GM19467 (cell line): ENCODE measurements around the gene APOA1.

ENCODE experiments used
- ATAC-seq: cut with Tn5 transposase; IDR thresholded peaks from one replicate; pipeline ENCODE4 v1.9.1; 2021; ENCODE audit warnings: mild to moderate bottlenecking, moderate library complexity; ENCODE audit not compliant: unreplicated experiment

The APOA1 gene

DNA sequence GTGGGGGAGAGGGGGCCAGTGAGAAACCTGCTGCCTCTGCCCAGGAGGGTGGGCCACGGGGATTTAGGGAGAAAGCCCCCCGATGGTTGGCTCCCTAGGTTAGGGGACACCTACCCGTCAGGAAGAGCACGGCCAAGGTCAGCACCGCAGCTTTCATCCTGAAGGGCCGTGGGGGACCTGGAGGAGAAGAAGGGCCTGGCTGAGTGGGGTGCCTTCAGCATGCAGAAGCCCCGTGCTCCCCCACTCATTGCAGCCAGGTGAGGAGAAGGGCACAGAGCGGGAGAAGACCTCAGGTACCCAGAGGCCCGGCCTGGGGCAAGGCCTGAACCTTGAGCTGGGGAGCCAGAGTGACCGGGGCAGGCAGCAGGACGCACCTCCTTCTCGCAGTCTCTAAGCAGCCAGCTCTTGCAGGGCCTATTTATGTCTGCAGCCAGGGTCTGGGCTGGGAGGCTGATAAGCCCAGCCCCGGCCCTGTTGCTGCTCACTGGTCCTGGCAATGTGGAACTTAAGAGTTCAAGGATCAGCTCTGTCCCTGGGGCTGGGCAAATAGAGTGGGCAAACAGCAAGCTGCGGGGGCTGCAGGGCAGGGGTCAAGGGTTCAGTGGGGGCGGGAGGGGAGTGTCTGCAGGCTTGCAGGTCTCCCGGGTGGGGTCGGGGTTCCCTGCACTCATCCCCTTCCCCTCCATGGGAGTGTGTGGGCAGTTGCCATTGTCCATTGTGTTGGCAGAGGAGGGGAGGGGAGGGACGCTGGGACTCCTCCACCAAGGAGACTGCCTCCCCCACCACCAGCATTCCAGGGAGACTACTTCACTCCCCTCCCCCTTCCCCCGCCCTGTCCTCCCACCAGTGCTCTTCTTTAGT is at the start of gene APOA1:
APOA1 (minus strand) TSS at position 392 of the 861 bp plus-strand sequence; CDS start at position 157, 235 bp downstream.
- ATAC-seq, result no peak

DNA sequence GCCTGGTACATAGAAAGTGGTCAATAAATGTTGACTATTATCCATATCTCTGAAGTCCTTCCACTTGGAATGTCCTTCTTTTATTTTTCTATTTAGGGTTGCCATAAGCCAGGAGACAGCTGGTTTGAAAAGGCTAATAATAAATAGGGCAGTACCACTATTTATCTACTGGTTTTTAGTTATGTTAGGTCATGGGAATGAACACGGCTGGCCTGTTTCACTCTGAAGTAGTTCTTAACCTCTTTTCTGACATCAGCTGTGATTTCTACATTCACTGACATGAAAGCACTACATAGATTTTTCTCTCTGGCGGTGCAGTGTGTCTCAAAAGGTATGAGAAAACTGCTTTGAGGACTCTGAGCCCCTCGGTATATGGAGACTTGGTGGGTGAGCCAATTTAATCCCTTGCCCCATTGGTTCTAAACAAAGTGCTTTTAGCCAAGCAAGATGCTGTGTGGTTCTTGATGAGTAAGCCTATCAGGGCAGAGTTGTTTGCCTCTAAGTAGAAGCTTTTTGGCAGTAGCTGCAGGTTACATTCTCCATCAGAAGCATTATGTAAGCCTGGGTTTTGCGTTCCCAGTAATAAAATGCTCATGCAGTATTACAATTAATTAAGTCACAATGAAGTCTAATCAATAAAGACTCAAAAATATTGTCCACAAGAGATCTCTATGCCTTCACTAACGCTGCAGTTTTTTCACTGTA is 48.7 kb upstream of the APOA1 start:
- ATAC-seq, result no peak

DNA sequence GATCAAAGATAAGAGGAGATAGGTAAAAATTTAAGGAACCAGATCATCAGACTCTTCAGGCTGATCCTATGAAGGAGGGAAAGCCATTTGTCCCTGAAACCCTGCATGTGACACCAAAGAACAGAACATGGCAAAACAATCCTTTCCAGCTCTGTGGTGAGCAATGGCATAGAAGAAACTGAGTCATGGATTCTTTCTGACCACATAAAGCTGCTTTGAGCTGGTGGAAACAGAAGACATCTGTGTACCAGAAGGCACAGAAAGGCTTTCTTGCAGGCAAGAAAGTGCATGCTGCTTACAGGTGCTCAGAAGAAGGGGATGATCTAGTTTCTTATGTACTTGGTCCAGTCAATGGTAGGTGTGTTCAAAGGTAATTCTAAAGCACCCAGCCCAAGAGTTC is 45.0 kb upstream of the APOA1 start:
- no peak for ATAC-seq

DNA sequence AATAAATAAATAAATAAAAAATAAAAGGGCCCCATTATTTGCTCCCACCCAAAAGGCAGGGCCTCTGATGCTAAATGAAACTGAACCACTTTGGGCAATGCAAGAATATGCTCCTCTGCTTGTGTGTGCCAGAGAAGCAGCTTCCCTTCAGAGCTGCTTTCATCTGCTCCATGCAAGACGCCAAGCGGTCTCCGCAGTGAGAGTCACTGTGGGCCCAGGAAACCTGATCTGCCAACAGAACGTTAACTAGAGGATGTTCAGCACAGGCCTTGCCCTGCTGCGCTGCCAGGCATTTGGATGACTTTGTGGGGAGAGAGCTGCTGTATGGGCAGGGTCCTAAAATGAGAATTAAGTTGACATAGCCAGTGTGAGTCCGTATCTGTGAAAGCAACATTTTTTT is 43.7 kb upstream of the APOA1 start:
- no peak for ATAC-seq

DNA sequence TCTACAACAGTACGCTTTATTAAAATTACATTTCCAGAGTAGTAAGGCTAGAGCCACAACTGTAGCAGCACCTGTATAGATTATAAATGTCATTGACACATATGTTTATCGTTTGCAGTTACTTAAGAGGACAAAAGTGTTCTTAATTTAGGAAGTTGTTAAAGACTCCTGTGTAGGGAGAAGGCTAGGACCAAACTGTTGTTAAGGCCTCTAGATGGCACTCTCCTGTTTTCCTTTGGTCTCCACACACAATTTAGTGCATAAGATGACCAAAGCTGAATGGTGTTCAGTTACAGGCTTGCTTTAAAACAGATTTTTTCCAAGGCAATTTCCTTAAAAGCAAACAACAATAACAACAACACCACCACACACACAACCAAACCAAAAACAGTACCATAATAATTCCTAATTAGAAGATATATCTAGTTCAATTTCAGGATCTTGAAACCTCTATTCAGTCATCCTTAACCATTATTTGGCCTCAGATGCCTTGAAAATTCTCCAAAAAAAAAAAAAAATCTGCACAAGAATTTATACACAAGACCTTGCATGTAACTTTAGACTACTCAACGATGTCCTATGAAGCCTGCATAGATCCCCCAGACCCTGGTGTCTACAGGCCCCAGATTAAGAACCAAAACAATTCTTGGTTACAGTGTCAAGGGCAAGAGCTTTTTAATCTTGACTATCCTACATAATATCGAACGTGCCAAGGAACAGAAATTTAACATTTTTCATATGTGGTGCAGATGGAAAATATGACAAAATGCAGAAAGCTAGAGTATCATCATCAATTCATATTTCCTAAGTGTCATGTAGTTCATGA is 42.6 kb upstream of the APOA1 start:
- ATAC-seq, result no peak

DNA sequence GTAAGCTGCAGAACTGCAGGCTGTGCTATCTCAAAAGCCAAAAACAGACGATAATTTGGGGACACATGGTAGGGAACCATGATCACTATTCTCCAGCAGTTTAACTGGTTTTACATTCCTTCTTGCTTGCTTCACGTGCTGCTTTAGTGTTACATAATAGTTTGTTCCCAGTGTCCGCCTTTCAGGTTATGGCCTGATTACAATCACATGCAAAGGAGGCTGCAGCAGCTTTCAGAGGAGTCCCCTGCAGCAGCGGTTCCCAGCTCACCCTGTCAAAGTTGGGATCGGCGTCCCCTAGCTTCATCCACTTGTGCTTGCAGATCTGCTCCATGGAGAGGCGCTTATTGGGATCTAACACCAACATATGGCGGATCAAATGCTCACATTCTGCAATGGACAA is 39.2 kb upstream of the APOA1 start:
- no peak for ATAC-seq

DNA sequence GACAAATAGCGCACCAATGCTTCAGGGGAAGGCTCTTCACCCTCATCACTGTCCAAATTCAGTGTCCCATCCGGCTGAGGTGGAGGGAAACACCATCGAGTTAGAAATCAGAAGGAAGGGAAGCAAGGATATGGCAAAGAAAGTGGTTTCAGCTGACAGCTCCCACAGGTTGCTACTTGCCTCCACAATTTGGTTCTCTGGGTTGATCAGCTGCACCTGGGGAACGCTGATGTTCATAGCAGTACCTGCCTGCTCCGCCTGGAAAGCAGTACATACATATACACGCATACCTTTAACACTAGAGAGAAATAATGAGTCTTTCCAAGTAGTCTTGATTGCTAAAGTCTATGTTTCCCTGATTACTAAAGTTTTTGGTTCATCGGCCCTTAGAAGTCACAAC is 37.8 kb upstream of the APOA1 start:
- no peak for ATAC-seq

DNA sequence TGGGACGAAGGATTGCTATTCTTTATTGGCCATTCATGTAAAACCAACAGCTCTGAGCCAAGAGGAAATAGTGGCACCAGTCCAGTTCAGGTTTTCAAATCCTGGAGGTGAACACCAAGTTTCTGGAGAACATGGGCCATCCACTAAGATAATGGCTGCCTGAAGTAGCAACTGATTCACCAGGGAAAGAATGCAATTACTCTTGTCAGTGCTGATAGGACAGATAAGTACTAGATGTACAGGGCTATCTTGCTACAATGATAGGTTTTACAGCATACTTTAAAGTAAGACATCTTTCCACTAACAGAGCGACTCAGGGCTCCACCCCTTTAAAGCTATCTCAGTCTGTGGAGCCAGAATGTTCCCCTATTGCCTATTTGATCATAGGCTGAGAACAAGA is 36.8 kb upstream of the APOA1 start:
- ATAC-seq, result no peak

DNA sequence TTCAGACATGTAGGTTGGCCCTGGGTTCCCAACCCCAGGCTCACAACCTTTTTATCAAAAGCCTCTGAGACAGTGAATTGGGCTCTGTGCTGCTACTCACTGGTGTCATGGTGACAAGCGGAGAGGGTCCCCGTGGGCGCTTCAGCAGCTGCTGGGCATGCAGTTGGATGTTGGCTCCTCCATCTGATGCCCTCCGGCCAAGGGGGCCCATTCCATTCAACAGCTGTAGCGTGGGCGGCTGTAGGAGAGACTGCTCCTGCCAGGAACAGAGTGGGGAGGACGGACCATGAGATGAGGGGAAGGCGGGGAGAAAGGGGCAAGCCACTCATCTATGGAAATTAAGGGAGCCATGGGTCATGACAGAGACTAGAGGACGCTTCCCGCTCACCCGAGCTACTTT is 36.0 kb upstream of the APOA1 start:
- ATAC-seq, result no peak

DNA sequence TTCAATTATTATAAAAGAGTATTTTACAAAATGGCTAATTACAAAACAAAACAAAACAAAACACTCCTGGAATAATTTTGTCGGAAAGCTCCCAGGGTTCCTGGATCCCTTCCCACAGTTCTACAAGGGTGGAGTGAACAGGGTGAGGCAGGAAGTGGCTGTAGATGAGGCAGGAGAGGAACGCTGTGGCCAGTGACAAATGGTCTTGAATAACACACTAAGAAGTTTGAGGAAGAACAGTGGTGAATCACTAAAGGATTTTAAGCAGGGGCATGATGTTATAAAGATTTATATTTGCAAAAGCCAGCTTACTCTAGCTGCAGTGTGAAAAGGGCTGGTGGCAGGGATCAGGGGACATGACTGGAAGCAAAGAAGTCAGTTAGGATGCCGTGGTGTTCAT is 33.8 kb upstream of the APOA1 start:
- no peak for ATAC-seq

DNA sequence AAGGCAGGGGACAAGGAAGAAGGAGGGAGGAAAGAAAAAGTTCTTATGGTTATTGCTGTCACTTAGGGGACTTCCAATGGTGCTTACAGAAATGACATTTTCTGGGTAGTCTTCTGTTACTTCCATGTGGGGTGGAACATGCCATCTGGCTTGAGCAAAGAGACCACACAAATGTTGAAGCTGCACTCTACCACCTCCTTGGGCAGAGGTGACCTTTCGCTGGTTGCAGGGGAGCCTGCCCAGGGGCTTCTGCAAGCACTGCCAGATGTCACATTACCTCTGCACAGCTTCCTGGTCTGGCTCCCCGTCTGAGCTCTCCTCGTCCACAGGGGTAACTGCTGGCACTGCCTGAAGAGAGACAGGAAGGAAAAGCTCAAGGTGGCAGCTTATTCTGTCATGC is 32.6 kb upstream of the APOA1 start:
- no peak for ATAC-seq

DNA sequence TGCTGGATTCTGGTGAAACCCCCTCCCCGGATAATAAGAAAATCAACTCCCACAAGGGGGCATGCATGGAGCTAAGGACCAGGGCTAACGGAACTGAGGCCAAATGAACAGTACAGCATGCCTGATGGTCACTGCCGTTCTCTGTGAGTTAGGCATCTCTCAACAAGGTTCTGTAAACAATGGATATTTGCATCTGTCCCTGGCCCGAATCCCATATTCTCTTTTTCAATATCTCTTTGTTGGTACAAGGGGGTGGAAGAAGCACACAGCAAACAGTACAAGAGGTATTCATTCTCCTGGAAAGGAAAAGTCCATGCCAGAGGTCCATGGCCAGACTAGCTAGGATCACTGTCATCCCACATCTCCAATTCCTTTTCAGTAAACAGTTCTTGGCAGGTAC is 32.2 kb upstream of the APOA1 start:
- no peak for ATAC-seq

DNA sequence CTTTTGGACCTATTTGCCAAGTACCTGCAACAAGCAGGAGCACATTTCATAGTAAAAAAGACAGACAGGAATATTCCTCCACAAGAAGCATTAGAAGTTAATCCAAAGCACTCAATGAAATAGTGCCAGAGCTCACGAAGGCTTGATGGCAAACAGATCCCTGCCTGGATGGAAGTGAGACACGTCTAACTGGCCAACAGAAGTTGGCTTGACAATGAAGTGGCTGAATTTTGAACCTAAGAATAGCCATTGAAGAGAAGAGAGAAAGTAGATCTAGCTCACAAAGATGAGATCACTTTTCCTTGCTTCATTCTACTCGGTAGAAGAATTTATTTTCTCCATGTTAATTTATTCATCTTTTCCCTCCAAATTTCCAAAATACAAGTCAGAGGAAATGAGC is 30.6 kb upstream of the APOA1 start:
- no peak for ATAC-seq

DNA sequence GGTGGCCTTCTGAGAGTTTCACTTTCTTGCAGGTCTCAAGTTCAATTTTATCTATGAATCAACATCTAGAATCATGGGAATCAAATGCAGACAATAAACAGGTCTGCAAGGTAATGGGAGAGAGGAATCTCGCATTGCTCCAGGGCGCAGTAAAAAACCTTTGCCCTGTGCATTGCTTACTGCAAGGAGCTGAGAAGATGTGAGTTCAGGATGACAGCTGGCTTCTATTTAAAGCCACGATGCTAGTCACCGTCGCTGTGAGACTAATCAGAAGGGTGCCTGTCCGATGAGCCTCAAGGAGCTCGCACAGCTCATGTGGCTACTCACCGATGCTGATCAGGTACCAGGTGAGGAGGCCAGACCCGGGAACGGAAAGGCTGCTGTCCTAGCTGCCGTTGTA is 30.2 kb upstream of the APOA1 start:
- no peak for ATAC-seq

DNA sequence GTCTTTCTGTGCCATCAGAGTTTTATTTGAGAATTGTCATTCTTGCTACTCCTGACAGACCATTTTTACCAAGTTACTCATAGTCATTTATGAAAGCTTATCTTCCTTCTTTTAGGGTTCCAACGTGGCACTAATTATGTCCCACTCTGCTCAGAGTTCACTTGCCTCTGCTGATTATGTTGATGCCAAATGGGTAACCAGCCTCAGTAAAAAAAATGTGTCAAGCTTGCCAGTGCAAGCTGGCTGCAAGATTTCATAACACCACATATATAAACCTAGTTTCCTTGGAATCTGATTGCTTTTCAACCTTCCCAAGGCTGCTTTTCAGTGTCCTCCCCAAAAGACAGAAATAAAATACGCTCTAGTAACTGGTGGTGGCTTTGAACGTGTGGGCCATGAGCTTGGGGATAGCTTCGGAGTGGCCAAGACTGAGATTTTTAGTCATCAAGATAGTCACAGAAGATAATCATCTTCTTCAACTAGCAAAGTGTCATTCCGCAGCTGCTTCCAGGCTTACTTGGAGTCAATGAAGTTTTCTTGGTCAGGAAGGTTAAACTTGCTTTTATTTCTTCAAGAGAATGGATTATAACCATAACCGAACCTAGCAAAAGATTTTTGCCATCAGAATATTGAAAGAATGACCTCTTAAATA is 29.5 kb upstream of the APOA1 start:
- ATAC-seq, result no peak

DNA sequence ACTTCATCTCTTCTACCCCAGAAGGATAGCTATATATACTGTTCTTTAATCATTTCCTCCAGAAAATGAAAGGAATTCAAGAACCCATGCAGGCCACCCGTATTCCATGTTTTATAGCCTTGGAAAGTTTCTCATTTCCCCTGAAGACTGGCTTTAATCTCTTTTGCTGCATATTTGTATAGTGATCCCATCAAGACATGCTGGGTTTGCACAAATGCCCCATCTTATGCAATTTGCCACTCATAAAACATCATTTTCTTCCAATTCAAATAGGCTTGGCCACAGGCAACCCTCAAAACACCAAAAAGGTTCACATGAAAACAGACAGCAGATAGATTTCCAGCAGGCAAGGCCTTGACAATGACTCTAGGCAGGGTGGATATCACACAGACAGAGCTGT is 28.3 kb upstream of the APOA1 start:
- ATAC-seq, result no peak

DNA sequence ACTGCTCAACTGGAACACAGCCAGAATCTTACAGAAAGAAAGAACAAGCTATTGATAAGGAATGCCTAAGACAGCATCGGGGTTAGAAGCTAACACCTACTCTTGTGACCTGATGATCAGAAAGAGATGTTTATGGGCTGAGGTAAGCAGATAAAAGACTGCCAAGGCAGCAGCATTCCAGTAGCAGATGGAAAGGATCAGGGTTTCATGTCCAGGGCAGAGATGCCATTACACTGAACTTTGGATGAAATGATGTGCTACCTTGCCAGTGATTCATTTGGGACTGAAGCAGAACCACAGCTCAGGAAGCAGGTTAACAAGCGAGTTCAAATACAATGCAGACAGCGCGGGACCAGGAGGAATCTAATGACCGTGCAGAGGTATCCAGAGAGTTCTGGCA is 27.1 kb upstream of the APOA1 start:
- no peak for ATAC-seq

DNA sequence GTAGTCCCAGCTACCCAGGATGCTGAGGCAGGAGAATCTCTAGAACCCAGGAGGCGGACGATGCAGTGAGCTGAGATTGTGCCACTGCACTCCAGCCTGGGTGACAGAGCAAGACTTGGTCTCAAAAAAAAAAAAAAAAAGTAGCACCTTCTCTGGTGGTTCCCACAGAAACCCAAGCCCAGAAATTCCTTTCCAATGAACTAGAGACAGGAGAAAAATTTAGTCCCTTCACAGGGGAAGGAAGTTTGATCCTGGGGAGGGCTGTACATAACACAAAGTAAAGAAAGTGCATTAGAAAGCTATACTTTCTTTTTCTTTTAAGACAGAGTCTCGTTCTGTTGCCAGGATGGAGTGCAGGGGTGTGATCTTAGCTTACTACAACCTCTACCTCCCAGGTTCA is 25.5 kb upstream of the APOA1 start:
- ATAC-seq, result no peak

DNA sequence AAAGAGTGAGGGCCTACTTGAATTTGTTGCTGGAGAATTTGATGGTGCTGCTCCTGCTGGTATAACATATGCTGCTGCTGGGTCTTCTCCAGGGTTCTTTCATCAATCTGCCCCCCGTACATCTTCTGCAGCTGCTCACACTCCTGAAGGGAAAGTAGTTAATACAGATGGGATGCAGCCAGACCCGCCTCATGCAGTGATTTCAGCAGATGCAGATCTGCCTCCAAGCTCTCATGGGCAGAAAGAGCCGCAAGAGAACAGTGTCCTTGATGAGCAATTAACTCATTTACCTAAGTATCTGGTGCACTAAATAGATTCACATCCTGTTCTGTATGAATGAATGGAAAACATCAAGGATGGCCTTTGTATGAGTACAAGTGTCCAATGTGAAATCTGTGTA is 24.8 kb upstream of the APOA1 start:
- no peak for ATAC-seq

DNA sequence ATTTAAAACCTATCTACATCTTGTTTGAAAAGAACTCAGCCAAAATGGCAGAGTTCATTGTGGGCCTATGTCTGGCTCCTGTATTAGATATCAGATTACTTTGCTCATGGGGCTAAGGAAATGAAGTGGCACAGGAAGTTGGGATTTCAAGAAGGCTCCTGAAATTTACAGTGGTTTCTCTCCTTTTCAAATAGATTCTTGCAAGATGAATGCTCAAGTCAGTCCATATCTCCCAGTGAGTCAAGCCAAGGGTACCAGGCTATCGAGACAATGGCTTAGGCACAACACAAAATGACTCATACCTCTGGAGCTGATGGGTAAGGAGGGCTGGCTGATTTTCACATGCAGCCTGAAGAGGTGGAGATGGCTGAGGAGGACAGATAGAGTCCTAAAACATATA is 24.1 kb upstream of the APOA1 start:
- ATAC-seq, result no peak

DNA sequence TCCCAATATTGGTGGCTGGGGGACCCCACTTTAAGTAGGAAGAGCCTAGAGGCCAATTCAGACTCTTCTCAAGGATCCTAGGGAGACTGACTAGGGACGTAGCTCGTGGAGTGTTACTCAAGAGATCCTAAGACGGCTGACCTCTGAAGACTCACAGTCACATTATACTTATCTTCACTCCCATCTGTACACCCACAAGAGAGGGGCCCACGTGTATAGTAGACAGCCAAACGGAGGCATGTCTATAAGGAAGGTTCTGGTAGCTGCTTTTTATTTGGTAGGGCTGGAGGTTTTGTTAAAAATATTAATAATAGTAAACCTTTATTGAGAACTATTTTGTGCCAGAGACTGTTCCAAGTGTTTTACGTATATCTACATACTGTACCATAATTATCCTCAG is 22.9 kb upstream of the APOA1 start:
- no peak for ATAC-seq
